Vagina (tissue), 2 donors: ENCODE data around the gene LPGAT1.

Experiments used
- POLR2A ChIP-seq, 2 donors: fragments of 450-650 bp; IDR thresholded peaks; one replicate each; pipeline ENCODE4 v1.6.1; 2017; ENCODE audit warnings: antibody characterized with exemption in 2 of 2, mild to moderate bottlenecking in 2 of 2, moderate library complexity in 2 of 2
- POLR2AphosphoS5 ChIP-seq, 2 donors: sonication (generic); formaldehyde crosslinking; IDR thresholded peaks; one replicate each; pipeline ENCODE4 v1.9.0; 2017; ENCODE audit warnings: antibody characterized with exemption in 2 of 2, mild to moderate bottlenecking in 2 of 2, low read depth in 1 of 2; ENCODE audit not compliant: insufficient read depth in 1 of 2
- TF ChIP-seq, protein P1 (sequence below), 3 experiments: fragments of 450-650 bp in 2 of 3; fragments of 200-600 bp in 1 of 3; sonication (generic) in 1 of 3; IDR thresholded peaks; one replicate each; pipeline ENCODE4 v1.5.1; 2017 to 2019; ENCODE audit warnings: antibody characterized with exemption in 3 of 3, mild to moderate bottlenecking in 2 of 3, moderate library complexity in 2 of 3

DNA sequence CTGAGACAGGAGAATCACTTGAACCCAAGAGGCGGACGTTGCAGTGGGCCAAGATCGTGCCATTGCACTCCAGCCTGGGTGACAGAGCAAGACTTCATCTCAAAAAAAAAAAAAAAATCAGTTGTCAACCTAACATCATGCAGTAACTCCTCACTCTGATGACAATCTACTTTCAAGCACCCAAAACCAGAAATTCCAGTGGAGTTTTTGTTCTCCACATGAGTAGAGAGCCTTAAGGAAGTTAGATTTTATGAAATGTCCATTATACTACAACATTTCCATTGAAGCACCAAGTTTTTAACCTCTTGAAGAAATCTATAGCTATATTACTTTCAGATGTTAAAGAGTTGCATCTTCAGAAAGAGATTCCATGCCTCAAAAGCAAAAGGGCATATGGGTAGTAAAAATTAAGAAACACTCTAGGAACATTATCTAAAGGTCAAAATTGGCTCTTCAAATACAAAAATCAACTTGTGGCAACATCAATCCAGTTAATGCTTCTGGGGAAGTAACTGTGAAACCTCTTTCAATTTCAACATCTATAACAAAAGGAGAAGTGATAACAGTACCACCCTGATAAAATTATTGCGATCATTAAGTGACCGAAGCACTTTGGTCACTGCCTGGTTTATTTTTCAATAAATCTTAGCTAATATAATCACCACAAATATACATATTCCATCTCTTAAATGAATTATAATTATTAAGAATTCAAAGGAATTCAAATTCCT is 7.7 kb downstream of the LPGAT1 start:
- TF ChIP-seq POLR2AphosphoS5 (IDR thresholded peaks at IDR 0.05; ENCODE audit: insufficient read depth in 1 of 2, low read depth in 1 of 2) (no peak), POLR2A (IDR thresholded peaks at IDR 0.05) (no peak)
- TF ChIP-seq, protein P1, sequence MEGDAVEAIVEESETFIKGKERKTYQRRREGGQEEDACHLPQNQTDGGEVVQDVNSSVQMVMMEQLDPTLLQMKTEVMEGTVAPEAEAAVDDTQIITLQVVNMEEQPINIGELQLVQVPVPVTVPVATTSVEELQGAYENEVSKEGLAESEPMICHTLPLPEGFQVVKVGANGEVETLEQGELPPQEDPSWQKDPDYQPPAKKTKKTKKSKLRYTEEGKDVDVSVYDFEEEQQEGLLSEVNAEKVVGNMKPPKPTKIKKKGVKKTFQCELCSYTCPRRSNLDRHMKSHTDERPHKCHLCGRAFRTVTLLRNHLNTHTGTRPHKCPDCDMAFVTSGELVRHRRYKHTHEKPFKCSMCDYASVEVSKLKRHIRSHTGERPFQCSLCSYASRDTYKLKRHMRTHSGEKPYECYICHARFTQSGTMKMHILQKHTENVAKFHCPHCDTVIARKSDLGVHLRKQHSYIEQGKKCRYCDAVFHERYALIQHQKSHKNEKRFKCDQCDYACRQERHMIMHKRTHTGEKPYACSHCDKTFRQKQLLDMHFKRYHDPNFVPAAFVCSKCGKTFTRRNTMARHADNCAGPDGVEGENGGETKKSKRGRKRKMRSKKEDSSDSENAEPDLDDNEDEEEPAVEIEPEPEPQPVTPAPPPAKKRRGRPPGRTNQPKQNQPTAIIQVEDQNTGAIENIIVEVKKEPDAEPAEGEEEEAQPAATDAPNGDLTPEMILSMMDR (IDR thresholded peaks at IDR 0.05): no peak
